GM21723 (cell line): Measurements from ENCODE around the gene H2BW1.
"Not testable (repeated sequence)": the region's sequence is repeated elsewhere in the genome, so short reads cannot be mapped to it uniquely, and the experiment has no call there.

ENCODE experiments used
- ATAC-seq: cut with Tn5 transposase; IDR thresholded peaks from one replicate; pipeline ENCODE4 v1.9.1; 2021; ENCODE audit warnings: mild to moderate bottlenecking, moderate library complexity; ENCODE audit not compliant: unreplicated experiment

Gene H2BW1

GRCh38 chrX:104013606-104014005 lies at the start of gene H2BW1:
Gene H2BW1, minus strand, starts transcription at chrX:104013708. Its CDS starts 132 bp downstream, at chrX:104013576.
- ATAC-seq = no peak

GRCh38 chrX:104062636-104063035 lies 49.1 kb upstream of the H2BW1 start:
- not testable (repeated sequence) for ATAC-seq

- not testable (repeated sequence) for ATAC-seq
Observed at GRCh38 chrX:104054956-104055355, 41.4 kb upstream of the H2BW1 start.

- ATAC-seq = no peak
Observed at GRCh38 chrX:104047171-104047570, 33.7 kb upstream of the H2BW1 start.

- no peak for ATAC-seq
Observed at GRCh38 chrX:104045642-104046041, 32.1 kb upstream of the H2BW1 start.

- no peak for ATAC-seq
Observed at GRCh38 chrX:104041003-104041402, 27.5 kb upstream of the H2BW1 start.

GRCh38 chrX:104039689-104040505 lies 26.4 kb upstream of the H2BW1 start, which contains the start of gene H2BW2:
Gene H2BW2, plus strand, starts transcription at chrX:104039956. Its CDS starts 39 bp downstream, at chrX:104039995.
- no peak for ATAC-seq

- no peak for ATAC-seq
Observed at GRCh38 chrX:104018126-104018525, 4.6 kb upstream of the H2BW1 start.

GRCh38 chrX:104015576-104015975 lies 2.1 kb upstream of the H2BW1 start:
- not testable (repeated sequence) for ATAC-seq

- ATAC-seq = no peak
Observed at GRCh38 chrX:104013158-104013557, 350 bp downstream of the H2BW1 start.

GRCh38 chrX:104008831-104009230 lies 4.7 kb downstream of the H2BW1 start:
- no peak for ATAC-seq

- ATAC-seq = peak; percentile 72
Observed at GRCh38 chrX:103999234-103999633, 14.3 kb downstream of the H2BW1 start.

GRCh38 chrX:103983508-103983907 lies 30.0 kb downstream of the H2BW1 start:
- ATAC-seq = not testable (repeated sequence)

- peak; percentile 99 for ATAC-seq
Observed at GRCh38 chrX:103962411-103963278, 50.9 kb downstream of the H2BW1 start, which contains the start of gene TMSB15B. Gene TMSB15B, plus strand, starts transcription at chrX:103962627.
